ENCODE results near the gene YES1.

Gene YES1

DNA sequence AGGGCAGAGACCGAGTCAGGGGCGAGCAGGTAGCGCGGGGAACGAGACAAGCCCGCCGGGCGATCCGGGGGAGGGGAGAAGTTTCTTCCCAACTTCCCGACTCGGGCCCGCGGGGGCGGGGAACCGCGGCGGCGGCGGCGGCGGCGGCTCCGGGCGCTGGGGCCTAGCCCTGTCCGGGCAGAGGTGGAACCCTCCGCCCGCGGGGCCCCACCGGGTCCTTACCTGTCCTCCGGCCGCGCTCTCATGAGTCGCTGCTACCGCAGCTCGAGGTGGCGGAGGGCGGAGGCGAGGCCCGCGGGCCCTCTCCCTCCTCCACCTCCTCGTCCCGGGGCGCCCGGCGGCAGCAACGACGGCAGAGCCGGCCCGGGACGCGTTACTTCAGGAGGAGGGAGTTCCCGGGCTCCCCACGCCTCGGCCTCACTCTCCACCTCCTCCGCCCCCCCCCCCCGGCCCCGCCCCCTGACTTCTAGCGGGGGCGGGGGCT is at the start of gene YES1:
Gene YES1, minus strand, starts transcription at position 351 of the 484 bp plus-strand sequence. CDS start 55,415 bp downstream, outside the sequence.
- 0 out of 2 replicates have a peak, but pooled peaks have one; percentile 33 for TF ChIP-seq POLR2A (IDR thresholded peaks at IDR 0.05; ENCODE audit: low read depth, low read length)
- peak; percentile 68 for DNase-seq (ENCODE audit: insufficient read length, low spot score)
- no peak for FAIRE-seq

DNA sequence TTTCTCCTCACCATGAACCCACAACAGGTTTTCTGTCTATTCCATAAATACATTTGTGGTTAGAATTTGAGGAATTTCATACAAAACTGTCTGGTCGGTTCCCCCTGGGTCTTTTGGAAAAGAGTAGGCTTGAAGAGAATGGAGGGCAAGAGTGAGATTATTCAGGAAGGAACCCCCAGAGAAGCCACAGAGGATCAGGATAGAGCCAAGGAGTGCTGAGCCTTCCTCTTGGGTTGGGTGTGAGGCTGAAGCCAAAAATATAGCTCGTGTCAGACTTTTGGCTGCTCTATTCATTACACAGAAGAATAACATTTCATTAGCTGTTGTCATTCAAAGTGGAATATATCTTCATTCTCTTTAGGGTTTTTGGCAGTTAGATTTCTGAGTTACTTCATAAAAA is 45.9 kb upstream of the YES1 start:
- TF ChIP-seq POLR2A (IDR thresholded peaks at IDR 0.05; ENCODE audit: low read depth, low read length), result no peak
- FAIRE-seq (no peak), DNase-seq (ENCODE audit: insufficient read length, low spot score) (no peak)

- no peak for TF ChIP-seq POLR2A (IDR thresholded peaks at IDR 0.05; ENCODE audit: low read depth, low read length)
- no peak for DNase-seq (ENCODE audit: insufficient read length, low spot score)
- FAIRE-seq, result no peak
Observed at GRCh38 chr18:853471-853870, 41.4 kb upstream of the YES1 start.

- FAIRE-seq (no peak), DNase-seq (ENCODE audit: insufficient read length, low spot score) (no peak)
- TF ChIP-seq POLR2A (IDR thresholded peaks at IDR 0.05; ENCODE audit: low read depth, low read length), result no peak
Observed at GRCh38 chr18:850960-851359, 38.9 kb upstream of the YES1 start.

DNA sequence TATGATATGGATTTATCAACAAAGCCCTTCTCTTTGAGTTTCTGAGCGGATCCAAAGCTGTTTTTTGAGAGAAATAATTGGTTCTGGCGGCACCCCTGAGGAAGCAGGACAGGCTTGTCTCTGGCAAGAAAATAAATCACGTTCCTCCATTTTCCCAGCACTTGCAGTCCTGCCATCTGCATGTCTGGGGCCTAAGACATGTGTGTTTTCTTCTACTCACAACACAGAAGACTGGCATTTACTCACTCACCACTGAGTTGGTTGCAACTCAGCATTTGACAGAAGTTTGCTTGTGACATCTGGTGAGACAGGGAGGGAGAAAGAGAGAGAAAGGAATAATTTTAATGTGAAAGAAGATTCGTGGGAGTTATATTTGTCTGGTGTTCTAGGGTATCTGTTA is 37.0 kb upstream of the YES1 start:
- DNase-seq (ENCODE audit: insufficient read length, low spot score), result no peak
- no peak for FAIRE-seq
- no peak for TF ChIP-seq POLR2A (IDR thresholded peaks at IDR 0.05; ENCODE audit: low read depth, low read length)

GRCh38 chr18:848062-848861 is 36.2 kb upstream of the YES1 start:
- DNase-seq (ENCODE audit: insufficient read length, low spot score) (no peak), FAIRE-seq (no peak)
- no peak for TF ChIP-seq POLR2A (IDR thresholded peaks at IDR 0.05; ENCODE audit: low read depth, low read length)

DNA sequence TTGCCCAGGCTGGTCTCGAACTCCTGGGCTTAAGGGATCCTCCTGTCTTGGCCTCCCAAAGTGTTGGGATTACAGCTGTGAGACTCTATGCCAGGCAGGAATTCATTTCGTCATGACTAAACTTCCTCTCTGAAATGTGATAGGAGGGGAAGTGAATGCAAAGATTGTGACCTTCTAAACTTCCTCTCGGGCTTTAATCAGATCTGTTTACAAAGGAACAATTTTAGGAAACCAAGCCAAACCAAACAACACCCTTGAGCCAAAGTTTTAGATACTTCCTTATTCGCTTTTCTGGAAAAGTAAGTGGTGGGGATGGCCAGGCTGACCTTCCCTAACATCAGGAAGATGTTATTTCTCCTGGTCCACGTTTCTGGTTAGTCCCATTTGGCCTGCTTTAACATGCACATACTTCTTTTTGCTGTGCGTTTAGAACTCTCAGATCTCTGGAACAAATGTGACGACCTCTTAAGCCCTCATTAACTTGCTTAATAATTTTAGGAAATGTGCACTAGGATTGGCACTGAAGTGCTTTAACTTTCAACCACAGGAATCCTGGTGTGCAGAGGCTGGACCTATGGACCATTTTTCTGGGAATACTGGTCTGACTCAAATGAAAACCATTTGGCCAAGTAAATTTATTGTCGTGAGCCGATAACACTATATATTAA is 33.2 kb upstream of the YES1 start:
- no peak for TF ChIP-seq POLR2A (IDR thresholded peaks at IDR 0.05; ENCODE audit: low read depth, low read length)
- DNase-seq (ENCODE audit: insufficient read length, low spot score), result peak; percentile 23
- FAIRE-seq, result peak; percentile 92

DNA sequence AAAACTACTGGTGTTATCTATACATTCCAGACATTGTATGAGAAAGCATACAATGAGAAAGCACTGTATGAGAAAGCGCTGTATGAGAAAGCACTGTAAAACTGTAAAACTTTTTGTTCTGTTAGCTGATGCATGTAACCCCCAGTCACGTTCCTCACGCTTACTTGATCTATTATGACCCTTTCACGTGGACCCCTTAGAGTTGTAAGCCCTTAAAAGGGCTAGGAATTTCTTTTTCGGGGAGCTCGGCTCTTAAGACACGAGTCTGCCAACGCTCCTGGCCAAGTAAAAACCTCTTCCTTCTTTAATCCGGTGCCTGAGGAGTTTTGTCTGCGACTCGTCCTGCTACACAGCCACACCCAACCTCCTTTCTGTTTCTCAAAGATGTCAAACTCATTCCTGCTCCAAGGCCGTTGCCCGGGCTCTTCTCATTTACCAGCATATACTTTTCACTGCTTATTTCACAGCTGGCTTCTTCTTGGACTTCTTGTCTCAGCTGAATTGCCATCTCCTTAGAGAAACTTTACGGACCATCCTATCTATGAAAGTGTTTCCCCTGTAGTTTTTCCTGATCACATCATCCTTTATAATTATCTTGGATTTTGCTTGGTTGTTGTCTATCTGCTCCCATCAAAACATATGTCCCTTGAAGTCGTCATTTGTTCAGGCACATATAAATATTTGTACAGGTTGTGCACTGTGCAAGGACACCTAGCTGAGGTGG is 29.8 kb upstream of the YES1 start:
- no peak for TF ChIP-seq POLR2A (IDR thresholded peaks at IDR 0.05; ENCODE audit: low read depth, low read length)
- no peak for FAIRE-seq
- DNase-seq (ENCODE audit: insufficient read length, low spot score), result no peak

DNA sequence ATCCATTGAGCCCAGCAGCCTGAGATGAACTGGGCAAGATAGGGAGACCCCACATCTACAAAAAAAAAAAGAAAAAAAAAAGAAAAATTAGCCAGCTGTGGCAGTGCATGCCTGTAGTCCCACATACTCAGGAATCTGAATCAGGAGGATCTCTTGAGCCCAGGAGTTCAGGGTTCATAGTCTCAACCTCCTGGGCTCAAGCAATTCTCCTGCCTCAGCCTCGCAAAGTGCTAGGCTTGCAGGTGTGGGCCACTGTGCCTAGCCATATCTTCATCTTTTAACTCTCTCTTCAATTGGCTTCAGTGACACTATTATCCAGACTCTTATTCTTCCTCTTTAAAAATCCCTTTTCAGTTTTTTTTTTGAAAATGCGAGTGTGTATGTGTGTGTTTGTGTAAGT is 28.5 kb upstream of the YES1 start:
- no peak for DNase-seq (ENCODE audit: insufficient read length, low spot score)
- no peak for FAIRE-seq
- no peak for TF ChIP-seq POLR2A (IDR thresholded peaks at IDR 0.05; ENCODE audit: low read depth, low read length)

GRCh38 chr18:840023-840408 is 28.0 kb upstream of the YES1 start:
- DNase-seq (ENCODE audit: insufficient read length, low spot score), result no peak
- FAIRE-seq, result no peak
- no peak for TF ChIP-seq POLR2A (IDR thresholded peaks at IDR 0.05; ENCODE audit: low read depth, low read length)

GRCh38 chr18:839224-840022 is 27.4 kb upstream of the YES1 start:
- FAIRE-seq, result peak; percentile 78
- peak; percentile 77 for DNase-seq (ENCODE audit: insufficient read length, low spot score)
- no peak for TF ChIP-seq POLR2A (IDR thresholded peaks at IDR 0.05; ENCODE audit: low read depth, low read length)

DNA sequence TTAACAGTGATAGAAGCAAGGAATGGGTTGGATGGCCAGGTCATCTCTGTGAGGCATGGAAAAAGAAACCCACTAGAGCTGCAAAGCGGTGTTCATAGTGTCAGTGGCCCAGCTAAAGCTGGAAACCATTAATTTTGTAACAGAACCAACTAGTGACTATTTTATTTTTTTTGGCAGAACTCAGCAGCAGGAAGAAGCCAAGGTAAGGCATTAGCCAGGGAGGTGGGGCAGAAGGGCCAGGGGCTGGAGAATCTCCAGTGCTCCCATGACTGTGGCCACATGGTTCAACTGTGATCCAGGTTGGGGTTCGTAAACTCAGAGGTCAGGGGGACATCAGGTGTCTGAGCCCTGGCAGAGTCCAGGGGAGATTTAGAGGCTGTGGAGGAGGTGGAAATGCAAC is 25.9 kb upstream of the YES1 start:
- no peak for TF ChIP-seq POLR2A (IDR thresholded peaks at IDR 0.05; ENCODE audit: low read depth, low read length)
- no peak for FAIRE-seq
- DNase-seq (ENCODE audit: insufficient read length, low spot score), result no peak

GRCh38 chr18:834082-834720 is 22.2 kb upstream of the YES1 start:
- no peak for TF ChIP-seq POLR2A (IDR thresholded peaks at IDR 0.05; ENCODE audit: low read depth, low read length)
- DNase-seq (ENCODE audit: insufficient read length, low spot score) (no peak), FAIRE-seq (no peak)

Data from H54 (cell line).